H1 (cell line): Measurements from ENCODE around the gene PLPPR4. TPM values are rescaled to one million over a fixed set of nuclear protein-coding genes. Genes with fewer than 3 reads are reported as not detected.

Experiments
- BACH1 ChIP-seq: IDR thresholded peaks from 2 replicates; pipeline ENCODE4 v1.6.1; 2012; ENCODE audit warnings: low read length, improper control_type of control experiment
- NRF1 ChIP-seq: IDR thresholded peaks from 2 replicates; pipeline ENCODE4 v1.6.1; 2011; ENCODE audit warnings: mild to moderate bottlenecking, low read depth, low read length, improper control_type of control experiment
- RNF2 ChIP-seq: fragments of 200-900, 300-1000 bp; sonication (generic); IDR thresholded peaks from 2 replicates; pipeline ENCODE4 v1.7.1; 2016; ENCODE audit warnings: borderline replicate concordance, low read depth, mild to moderate bottlenecking, antibody characterized with exemption, low read length; ENCODE audit not compliant: poor library complexity, severe bottlenecking; ENCODE audit errors: missing control alignments
- TCF12 ChIP-seq: IDR thresholded peaks from 2 replicates; pipeline ENCODE4 v1.6.1; 2011; ENCODE audit warnings: low read depth, mild to moderate bottlenecking, low read length
- polyA plus RNA-seq, 7 experiments: library from polyadenylated mRNA; depleted of rRNA in 3 of 7; stranded (reverse) in 5 of 7; unstranded in 2 of 7; fragments of >200 nt in 5 of 7; fragments of 200-250 nt in 2 of 7; gene quantifications; 1 replicate in 5 of 7; 2 replicates in 1 of 7; 4 replicates in 1 of 7; pipeline versions ENCODE4 v1.2.1 to v1.2.3, GENCODE V29; 2011 to 2013; ENCODE audit warnings: missing spikeins in 2 of 7, mixed read lengths in 2 of 7
- total RNA-seq: library from RNA; stranded (reverse); fragmentation: NEBNext Ultra II Directional; extraction: Animal tissue kit (Norgen Biotek cat#: 25700); gene quantifications from 2 replicates; pipeline ENCODE4 v1.2.1, GENCODE V29; 2021

The PLPPR4 gene
- total and polyA plus RNA-seq, 2 of the 8 experiments (the other 6 are each of a cell fraction or from before 2014, with no cell fraction given) = 0.74 to 2.2 TPM

GRCh38 chr1:99251308-99251707 is 13.0 kb upstream of the PLPPR4 start (continued):
- TF ChIP-seq RNF2 (no peak), NRF1 (no peak), BACH1 (no peak), TCF12 (no peak)
